NCI-H2196 treated with DMSO at 0.1 percent for 48 hours (cell line): Measurements from ENCODE around the gene IQCK.
"Not testable (repeated sequence)": the region's sequence is repeated elsewhere in the genome, so short reads cannot be mapped to it uniquely, and the experiment has no call there.

Experiments
- DNase-seq: peaks from one replicate; lab custom pipeline; 2025; ENCODE audit not compliant: unreplicated experiment; lab: John Stamatoyannopoulos, UW

IQCK gene

DNA sequence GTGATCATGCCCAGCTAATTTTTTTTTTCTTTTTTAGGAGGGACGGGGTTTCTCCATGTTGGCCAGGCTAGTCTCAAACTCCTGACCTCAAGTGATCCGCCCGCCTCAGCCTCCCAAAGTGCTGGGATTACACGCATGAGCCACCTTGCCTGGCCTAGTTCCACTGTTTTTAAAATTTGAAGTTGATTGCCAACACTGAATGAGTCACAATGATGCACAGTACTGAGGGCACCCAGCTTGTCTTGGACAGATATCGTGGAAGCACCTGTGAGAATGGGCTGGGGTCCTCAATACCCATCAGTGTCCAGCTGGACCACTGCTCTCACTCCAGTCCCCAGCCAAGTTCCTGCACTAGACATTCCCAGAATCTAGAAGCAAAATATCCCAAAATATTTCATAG is 2.5 kb upstream of the IQCK start:
- DNase-seq, result no peak

DNA sequence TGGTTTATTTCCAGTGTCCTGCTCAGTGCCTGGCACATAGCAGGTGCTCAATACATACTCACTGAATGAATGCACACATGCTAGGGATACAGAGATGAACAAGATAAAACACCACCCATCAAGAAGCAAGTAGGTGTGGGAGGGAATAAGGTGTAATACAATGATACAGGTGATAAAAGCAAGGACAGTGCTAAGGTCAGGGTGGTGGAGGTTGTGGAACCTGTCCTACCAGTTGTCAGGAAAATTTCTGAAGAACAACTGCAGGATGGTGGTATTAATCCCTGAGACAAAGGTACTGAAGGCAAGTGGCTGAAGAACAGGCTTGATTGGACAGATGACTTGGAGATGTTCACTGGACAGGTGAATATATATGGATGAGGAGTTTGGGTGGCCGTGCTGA is 1.9 kb upstream of the IQCK start:
- no peak for DNase-seq

DNA sequence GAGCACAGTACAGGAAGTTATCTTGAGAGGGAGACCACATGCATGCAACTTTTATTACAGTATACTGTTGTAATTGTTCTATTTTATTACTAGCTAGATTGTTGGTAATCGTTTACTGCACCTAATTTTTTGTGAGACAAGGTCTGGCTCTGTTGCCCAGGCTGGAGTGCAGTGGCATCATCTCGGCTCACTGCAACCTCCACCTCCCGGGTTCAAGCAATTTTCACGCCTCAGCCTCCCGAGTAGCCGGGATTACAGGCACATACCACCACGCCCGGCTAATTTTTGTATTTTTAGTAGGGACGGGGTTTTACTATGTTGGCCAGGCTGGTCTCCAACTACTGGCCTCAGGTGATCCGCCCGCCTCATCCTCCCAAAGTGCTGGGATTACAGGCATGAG is 1.3 kb upstream of the IQCK start:
- DNase-seq, result not testable (repeated sequence)

DNA sequence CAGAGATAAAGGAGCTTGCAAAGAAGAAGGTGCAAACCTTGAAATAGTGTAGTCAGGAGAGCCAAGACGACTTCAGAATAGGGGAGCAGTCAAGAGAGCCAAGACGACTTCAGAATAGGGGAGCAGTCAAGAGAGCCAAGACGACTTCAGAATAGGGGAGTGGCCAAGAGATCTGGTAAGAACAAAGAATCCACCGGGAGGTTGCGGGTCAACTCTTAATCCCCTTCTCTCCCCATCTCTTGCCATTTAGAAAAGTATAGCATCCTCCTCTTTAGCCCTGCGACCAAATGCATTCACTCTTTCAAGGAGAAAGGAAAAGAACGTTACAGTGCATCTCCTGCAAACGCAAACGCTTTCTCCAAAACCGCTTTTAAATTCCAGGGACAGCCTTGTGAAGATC is 757 bp upstream of the IQCK start:
- DNase-seq, result no peak

DNA sequence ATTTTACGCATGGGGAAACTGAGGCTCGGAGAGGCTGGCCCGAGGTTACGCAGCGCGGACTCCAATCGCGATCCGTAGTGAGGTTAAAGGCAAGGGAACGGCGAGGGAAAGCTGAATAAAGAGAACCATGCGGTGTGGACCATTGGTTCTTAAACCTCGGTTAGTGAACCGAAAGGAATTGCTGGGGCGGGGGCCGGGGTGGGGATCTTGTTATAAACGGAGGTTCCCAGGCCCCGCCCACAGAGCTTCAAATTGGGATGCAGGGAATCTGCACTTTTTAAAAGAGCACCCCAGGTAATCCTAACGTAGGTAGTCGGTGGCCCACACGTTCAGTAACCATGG is 524 bp downstream of the IQCK start:
- DNase-seq, result no peak

DNA sequence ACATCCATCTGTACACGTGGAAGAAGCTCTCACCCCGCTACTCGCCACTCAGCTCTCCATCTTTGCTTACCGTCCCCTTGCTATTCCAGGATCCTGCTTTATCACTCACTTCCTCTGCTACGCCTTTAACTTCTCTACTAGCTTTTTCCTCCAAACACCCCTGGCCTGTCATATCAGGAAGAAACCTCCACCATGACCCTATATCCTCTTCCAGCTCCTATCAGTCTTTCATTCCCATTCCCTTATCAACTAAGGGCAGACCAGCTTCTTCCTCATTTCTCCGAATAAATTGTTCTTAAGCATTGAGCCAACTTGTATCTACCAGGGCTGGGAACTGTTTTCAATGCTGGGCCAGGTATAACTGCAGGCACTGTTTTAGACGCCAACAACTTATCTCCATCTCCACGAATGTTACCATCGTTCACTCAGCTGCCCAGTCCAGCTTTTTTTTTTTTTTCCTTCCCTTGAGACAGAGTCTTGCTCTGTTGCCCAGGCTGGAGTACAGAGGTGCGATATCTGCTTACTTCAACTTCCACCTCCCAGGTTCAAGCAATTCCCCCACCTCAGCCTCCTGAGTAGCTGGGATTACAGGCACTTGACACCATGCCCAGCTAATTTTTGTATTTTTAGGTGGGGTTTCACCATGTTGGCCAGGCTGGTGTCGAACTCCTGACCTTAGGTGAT is 4.3 kb downstream of the IQCK start:
- DNase-seq, result no peak

DNA sequence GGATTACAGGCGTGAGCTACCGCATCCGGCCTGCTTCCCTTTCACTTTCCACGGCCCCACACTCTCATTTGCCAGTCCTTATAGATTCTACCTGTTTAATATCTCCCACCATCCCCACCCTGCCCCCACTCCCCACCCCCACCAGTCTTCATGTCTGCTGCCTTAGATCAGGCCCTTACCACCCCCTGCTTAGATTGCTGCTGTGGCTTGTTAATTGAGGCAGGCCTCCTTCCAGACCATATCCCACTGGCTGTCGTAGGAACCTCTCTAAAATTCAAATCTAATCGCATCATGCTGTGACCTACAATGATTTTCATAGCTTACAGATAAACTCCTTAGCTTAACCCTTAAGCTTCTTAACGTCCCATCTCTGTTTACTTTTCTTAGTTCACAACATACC is 4.9 kb downstream of the IQCK start:
- DNase-seq, result no peak

DNA sequence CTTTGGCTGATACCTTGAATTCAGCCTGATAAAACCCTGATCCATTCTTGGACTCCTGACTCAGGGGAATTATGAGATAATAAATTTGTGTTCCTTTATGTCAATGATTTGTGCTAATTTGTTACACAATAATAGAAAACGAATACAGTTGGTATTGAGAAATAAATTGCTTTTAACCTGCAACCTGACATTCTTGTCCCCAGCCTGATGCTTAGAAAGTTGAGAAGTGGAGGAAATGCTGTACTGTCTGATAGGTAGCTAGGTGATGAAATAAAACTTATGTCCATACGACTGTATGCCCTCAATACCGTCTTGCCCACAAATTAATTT is 10.5 kb downstream of the IQCK start:
- DNase-seq, result no peak

DNA sequence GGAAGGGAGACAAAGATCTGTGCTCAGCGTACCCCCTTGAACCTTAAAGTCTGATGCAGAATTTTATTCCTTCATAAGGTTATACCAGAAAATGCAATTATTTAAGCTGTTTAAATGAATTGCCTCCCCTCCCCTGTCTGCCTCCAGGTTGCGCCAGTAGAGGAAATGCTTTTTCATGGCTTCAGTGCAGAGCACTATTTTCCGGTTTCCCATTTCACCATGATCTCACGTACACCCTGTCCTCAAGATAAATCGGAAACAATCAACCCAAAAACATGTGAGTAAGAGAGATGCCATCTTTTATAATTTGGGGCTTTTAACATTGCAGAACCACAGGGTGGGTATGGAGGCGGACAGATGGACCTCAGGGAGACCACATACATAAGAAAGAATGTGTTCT is 15.5 kb downstream of the IQCK start:
- no peak for DNase-seq

DNA sequence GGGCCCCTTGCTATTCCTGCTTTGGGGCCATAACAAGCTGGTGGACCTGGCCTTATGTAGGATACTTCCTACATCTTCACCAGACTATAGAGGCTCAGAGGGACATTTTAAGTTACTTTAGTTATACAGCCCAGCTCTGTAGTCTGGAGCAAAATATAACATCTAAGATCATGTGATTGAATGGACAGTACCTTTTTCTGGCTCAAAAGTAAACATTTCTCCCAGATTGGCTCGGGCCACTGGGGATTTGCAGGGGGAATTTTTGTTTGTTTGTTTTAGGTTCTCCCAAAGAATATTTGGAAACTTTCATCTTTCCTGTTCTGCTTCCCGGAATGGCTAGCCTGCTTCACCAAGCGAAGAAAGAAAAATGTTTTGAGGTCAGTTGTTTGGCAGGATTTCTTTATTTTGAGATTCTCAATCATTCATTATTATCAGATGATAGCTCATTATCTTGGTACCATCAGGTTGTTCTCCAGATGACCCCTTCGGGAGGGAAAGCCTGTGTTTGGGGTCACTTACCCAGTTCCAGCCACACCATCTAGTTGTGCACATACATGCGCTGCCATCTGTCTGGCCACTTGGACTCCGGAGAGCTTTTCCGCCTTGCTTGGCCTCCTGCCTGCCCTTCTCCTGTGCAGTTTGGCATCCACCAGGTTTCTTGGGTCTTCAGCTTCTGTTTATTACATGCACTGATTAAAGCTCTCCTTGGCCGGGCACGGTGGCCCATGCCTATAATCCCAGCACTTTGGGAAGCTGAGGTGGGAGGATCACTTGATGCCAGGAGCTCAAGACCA is 17.2 kb downstream of the IQCK start:
- no peak for DNase-seq

DNA sequence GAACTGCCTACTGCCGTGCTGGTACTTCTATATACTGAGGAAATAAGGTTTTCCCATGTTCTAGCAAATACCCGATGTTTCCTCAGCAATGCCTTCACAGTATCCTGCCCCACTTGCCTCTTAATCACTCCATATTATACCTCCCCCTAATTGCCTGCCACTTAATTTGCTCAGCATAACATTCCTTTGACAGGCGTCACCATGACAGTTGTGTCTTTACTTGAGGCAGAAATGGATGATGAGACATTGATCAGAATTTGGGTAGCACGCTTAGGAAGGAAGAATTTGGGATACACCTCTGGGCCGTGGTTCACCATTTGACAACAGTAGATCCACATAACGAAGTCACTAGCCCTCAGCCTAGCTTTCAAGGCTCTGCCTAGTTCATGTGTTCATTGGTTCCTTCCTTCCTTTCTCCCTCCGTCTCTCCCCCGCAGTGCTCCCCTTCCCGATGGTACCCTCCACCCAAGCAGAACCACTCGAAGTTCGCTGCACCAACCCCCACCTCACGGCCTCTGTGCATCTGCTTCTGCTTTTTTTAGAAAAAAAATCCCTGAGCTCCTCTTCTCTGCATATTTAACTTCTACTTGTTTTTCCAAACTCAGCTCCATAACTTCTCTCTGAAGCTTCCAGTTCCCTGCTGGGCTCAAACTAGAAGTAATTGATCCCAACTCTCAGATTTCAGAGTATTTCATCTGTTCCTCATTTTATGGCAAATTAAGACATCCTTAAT is 19.4 kb downstream of the IQCK start:
- DNase-seq, result no peak

DNA sequence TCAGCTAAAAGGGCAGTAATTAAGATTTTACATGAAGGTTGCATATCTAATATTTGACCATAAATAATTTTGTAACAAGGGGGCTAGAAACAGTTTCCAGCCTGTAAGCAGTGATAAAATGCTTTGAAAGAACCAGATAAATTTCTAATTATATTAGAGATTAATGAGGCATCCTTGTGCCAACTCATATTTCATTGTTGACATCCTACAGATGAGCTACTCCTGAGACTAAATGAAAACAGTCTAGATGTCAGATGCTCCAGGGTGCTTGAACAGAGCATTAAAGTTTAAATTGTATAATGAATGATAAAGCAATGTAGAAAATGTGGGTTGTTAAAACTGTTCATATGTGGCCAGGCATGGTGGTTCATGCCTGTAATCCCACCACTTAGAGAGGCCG is 23.3 kb downstream of the IQCK start:
- DNase-seq, result no peak

DNA sequence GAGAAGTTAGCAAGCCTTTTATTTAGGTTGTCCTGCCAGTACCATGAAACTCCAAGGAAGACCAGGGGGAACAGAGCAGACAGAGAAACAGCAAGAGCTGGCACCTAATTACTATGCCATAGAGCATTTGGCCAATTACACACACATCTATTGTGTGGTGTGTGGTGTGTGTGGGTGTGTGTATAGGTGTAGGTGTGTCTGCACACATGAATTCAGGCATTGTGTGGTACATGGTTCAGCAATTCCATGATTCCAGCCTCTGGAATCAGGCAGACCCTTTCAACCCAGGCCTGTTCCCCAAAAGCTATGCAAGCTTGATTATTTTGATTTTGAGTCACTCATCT is 25.7 kb downstream of the IQCK start:
- DNase-seq, result no peak

DNA sequence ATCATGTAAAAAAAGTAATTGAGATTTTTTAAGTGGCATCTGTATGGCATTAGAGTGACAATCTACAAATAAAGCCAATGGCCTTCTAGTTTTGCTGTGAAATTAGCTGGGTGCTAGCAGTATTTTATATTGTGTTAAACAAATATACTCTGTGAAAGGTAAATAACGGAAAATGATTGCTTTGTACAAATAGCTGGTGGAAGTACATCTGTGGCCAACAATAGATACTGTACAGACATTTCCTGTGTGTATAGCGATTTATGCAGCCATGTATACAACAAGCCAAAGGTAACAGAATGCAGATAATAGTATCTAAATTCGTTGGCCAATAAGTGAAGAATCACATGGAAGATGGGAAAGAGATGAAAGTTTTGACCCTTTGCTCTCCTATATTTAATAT is 26.6 kb downstream of the IQCK start:
- DNase-seq, result no peak

DNA sequence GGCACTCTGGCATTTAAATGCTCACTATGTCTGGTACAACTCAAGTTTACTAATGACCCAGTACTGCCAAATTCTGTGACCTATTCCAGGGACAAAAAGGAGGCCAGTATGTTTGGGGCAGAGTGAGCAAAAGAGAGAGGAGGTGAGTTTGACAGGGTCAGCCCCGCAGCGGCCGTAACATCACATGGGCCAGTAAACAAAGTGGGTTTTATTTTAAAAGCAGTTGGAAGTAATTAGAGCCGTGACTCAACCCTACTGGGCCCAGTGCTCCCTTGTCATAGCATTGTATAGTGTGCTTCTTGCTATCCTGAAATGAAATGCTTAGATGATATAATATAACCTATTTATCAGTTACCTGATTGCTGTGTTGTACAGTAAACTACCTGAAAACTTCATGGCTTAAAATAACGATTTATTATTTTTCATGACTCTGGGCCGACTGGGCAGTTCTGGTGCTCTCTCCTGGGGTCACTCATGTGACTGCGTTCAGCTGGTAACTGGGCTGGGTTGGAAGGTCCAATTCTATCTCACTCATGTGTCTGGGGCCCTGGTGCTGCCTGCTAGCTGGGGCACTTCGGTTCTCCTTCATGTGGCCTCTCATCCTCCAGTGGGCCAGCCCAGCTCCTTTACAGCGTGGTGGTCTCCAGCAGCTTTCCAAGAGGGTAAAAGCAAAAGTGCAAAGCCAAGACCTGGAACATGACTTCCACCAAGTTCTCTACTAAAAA is 27.4 kb downstream of the IQCK start:
- no peak for DNase-seq

DNA sequence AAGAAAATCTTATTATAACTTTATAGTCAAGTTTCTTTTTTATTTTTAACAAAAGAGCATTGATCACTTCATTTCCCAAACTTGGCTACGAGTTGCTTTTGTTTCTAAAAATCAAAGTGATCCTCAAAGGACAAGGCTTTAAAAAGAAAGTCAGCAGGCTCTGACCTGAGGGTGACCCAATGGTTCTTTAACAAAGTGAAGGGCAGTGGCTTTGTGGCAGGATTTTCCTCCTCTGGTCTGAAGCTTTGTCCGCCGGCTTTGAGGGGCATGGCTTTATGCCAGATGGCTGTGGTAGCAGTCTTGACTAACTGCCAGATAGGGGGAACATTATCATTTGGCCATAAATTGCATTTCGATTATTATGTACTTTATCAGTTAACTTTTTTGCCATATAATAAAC is 28.5 kb downstream of the IQCK start:
- no peak for DNase-seq

DNA sequence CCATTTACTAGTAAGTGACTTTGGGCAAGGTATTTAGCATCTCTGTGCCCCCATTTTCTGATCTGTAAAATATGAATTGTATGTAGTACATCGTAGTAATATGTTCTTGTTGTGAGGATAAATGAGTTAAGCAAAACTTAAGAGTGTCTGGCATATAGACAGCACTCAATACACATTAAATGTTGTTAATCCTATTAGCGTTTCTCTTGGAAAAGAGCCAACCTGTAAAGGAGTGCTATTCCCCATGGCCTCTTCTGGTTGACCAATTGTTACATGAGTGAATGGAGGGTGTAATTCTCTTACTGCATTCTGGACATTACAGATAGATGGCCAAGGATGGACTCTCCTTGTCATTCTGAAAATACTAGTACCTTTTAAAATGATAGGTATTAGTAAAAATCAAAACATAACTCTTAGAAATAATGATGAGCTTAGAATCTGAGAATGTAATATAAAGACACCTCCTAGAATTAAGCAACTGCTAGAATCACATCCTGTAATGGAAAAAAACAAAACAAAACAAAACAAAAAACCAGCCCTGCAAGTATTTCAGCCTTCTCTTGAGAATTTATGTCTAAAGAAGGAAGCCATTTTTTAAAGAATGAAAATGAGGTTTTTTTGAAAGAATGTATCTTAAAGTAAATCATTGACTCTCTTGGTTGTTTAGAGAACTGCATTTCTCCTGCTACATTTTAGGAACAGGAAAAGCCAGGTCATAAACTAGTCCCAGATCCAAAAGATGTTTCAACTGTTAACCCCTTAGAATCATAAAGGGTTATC is 30.5 kb downstream of the IQCK start:
- no peak for DNase-seq

DNA sequence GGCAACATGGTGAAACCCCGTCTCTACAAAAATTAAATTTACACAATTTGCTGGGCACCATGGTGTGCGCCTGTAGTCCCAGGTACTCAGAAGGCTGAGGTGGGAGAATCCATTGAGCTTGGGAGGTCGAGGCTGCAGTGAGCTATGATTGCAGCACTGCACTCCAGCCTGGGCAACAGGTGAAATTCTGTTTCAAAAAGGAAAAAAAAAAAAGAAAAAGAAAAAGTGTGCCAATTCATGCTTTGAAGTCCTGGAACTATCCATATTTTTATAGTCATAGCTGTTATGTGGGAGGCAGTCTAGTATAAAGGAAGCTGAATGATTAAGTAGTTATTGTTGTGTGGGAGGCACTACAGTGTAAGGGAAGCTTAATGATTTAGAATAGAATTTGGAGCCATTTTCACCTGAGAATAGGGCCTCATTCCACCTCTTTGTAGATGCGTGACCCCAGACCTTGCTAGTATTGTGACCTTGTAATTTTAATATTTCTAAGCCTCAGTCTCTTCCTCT is 31.6 kb downstream of the IQCK start:
- no peak for DNase-seq

DNA sequence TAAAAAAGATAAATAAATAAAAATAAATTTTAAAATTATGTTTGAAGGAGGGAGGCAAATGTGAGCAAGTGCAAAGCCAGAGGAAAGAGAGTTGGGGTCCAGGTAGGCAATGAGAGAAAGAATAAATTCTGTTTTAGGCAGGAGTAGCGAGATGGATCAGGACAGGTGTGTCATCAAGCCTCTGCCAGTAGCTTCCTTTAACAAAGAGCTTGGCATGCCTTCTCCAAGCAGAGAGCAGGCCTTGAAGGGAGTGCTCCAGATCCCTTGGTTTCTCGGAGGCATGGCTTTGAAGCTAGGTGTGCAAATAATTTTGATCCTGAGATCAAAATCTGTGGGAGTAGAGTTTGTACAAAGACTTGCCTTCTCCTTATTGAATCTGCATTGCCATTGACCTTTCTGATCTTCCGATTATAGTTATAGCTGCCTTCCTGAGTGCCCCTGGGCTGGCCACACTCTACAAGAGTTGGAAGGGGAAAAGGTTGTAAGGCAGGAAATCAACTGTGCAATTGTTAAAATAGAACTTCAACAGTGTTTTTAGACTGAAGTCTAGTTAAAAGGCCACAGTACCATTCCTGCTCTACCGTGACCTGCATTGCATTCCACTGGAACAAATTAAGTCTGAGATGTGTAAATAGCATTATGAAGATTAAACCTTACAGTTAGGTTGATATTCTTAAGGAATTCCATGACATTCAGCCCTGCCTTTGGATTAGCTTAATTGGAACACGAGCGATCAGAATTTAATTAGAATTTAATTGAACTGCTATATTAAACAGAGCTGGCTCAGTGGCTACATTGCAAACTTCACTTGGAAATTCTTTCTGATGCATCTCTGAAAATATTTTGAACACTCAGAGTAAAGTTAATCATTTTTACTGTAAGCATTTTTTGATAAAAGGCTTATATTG is 33.7 kb downstream of the IQCK start:
- no peak for DNase-seq
